Measurements from ENCODE around the gene SNX12. TPM values are rescaled to one million over a fixed set of nuclear protein-coding genes. Genes with fewer than 3 reads are reported as not detected.

SNX12 gene
- total RNA-seq, 1 experiment from 2014 or later: 69.4 TPM

DNA sequence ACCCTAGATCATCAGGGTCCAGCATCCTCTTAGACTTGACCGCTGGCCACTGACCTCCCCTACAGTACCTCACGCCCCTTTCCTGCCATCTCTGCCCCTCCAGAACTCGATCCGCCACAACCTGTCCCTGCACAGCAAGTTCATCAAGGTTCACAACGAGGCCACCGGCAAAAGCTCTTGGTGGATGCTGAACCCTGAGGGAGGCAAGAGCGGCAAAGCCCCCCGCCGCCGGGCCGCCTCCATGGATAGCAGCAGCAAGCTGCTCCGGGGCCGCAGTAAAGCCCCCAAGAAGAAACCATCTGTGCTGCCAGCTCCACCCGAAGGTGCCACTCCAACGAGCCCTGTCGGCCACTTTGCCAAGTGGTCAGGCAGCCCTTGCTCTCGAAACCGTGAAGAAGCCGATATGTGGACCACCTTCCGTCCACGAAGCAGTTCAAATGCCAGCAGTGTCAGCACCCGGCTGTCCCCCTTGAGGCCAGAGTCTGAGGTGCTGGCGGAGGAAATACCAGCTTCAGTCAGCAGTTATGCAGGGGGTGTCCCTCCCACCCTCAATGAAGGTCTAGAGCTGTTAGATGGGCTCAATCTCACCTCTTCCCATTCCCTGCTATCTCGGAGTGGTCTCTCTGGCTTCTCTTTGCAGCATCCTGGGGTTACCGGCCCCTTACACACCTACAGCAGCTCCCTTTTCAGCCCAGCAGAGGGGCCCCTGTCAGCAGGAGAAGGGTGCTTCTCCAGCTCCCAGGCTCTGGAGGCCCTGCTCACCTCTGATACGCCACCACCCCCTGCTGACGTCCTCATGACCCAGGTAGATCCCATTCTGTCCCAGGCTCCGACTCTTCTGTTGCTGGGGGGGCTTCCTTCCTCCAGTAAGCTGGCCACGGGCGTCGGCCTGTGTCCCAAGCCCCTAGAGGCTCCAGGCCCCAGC is 32.7 kb upstream of the SNX12 start (continued):
- TF ChIP-seq, protein P1, sequence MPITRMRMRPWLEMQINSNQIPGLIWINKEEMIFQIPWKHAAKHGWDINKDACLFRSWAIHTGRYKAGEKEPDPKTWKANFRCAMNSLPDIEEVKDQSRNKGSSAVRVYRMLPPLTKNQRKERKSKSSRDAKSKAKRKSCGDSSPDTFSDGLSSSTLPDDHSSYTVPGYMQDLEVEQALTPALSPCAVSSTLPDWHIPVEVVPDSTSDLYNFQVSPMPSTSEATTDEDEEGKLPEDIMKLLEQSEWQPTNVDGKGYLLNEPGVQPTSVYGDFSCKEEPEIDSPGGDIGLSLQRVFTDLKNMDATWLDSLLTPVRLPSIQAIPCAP (CRISPR knock-in tag; IDR thresholded peaks at IDR 0.05): no peak
- TF ChIP-seq, protein P2, sequence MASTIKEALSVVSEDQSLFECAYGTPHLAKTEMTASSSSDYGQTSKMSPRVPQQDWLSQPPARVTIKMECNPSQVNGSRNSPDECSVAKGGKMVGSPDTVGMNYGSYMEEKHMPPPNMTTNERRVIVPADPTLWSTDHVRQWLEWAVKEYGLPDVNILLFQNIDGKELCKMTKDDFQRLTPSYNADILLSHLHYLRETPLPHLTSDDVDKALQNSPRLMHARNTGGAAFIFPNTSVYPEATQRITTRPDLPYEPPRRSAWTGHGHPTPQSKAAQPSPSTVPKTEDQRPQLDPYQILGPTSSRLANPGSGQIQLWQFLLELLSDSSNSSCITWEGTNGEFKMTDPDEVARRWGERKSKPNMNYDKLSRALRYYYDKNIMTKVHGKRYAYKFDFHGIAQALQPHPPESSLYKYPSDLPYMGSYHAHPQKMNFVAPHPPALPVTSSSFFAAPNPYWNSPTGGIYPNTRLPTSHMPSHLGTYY (CRISPR knock-in tag; IDR thresholded peaks at IDR 0.05): no peak
- TF ChIP-seq ATF2 (CRISPR knock-in tag; IDR thresholded peaks at IDR 0.05; ENCODE audit: borderline replicate concordance, low read depth) (no peak), ARID4B (CRISPR knock-in tag; IDR thresholded peaks at IDR 0.05; ENCODE audit: borderline replicate concordance) (no peak), NFYB (CRISPR knock-in tag; conservative IDR thresholded peaks at IDR 0.05; ENCODE audit: low read depth) (no peak), CREB1 (CRISPR knock-in tag; IDR thresholded peaks at IDR 0.05) (no peak)

GRCh38 chrX:71099736-71100135 is 31.6 kb upstream of the SNX12 start:
- H3K27ac Mint-ChIP-seq: peak overlapping the region; percentile 96
- no peaks in the 10 kb centered on the region for H3K9me3 Mint-ChIP-seq
- ChIA-PET CTCF (interaction anchor here (0.7 to 1.1 kb wide), 4 partner anchors 10 to 80 kb away, joined by 3 to 6 read pairs (median 4); partner anchors contain the start of gene MED12), POLR2A (interaction anchor here (1.0 to 1.2 kb wide), 2 partner anchors 19 to 83 kb away, joined by 3 to 5 read pairs; partner anchors contain the start of gene MED12)
- ATAC-seq (peak; percentile 14), DNase-seq (ENCODE audit: low spot score) (peak; percentile 44)
- H3K36me3 Mint-ChIP-seq: 0 out of 2 replicates have a peak, but pooled peaks cover 3% of the 10 kb centered on the region
- H3K27me3 Mint-ChIP-seq (ENCODE audit: low read depth): no peaks in the 10 kb centered on the region; the same call in 1 of the 2 replicates
- peak overlapping the region; percentile 69 for H3K4me3 Mint-ChIP-seq
- peaks cover 60% of the 10 kb centered on the region for H3K4me1 Mint-ChIP-seq
- TF ChIP-seq, protein P3, sequence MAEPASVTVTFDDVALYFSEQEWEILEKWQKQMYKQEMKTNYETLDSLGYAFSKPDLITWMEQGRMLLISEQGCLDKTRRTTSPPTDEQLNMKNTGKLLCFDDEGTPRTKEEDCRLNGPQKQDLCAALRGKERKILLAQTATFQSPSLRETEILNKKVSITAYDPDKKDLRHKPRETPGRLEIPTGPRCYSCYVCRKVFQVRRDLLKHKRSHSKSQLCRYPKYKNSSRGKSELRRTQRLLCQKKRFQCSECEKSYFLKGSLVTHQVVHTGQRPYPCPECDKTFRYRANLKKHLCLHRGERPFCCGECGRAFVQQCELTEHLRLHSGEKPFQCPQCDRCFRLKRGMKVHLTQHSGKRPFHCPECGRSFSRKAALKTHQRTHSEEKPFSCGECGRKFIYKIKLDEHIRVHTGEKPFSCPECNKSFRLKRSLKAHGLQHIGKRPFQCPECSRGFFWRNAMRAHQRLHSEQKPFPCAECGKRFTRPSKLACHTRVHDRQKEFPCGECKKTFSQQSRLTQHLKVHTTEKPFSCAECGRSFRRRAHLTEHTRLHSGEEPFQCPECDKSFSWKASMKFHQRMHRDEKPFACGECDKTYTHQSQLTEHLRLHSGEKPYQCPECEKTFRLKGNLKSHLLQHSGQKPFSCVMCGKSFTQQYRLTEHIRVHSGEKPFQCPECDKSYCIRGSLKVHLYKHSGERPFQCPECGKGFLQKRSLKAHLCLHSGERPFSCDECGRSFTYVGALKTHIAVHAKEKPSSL (CRISPR knock-in tag; conservative IDR thresholded peaks at IDR 0.05): no peak
- TF ChIP-seq CREB1 (CRISPR knock-in tag; IDR thresholded peaks at IDR 0.05) (no peak), RELA (CRISPR knock-in tag; IDR thresholded peaks at IDR 0.05; ENCODE audit: borderline replicate concordance) (no peak), ZNF423 (CRISPR knock-in tag; IDR thresholded peaks at IDR 0.05) (0 out of 2 replicates have a peak, but pooled peaks have one; percentile 5), TEAD4 (CRISPR knock-in tag; IDR thresholded peaks at IDR 0.05) (no peak), ZNF138 (CRISPR knock-in tag; conservative IDR thresholded peaks at IDR 0.05) (no peak), ZNF219 (CRISPR knock-in tag; IDR thresholded peaks at IDR 0.05; ENCODE audit: borderline replicate concordance) (no peak)
- TF ChIP-seq, protein P4, sequence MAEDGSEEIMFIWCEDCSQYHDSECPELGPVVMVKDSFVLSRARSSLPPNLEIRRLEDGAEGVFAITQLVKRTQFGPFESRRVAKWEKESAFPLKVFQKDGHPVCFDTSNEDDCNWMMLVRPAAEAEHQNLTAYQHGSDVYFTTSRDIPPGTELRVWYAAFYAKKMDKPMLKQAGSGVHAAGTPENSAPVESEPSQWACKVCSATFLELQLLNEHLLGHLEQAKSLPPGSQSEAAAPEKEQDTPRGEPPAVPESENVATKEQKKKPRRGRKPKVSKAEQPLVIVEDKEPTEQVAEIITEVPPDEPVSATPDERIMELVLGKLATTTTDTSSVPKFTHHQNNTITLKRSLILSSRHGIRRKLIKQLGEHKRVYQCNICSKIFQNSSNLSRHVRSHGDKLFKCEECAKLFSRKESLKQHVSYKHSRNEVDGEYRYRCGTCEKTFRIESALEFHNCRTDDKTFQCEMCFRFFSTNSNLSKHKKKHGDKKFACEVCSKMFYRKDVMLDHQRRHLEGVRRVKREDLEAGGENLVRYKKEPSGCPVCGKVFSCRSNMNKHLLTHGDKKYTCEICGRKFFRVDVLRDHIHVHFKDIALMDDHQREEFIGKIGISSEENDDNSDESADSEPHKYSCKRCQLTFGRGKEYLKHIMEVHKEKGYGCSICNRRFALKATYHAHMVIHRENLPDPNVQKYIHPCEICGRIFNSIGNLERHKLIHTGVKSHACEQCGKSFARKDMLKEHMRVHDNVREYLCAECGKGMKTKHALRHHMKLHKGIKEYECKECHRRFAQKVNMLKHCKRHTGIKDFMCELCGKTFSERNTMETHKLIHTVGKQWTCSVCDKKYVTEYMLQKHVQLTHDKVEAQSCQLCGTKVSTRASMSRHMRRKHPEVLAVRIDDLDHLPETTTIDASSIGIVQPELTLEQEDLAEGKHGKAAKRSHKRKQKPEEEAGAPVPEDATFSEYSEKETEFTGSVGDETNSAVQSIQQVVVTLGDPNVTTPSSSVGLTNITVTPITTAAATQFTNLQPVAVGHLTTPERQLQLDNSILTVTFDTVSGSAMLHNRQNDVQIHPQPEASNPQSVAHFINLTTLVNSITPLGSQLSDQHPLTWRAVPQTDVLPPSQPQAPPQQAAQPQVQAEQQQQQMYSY (CRISPR knock-in tag; IDR thresholded peaks at IDR 0.05): no peak
- TF ChIP-seq, protein P2 (CRISPR knock-in tag; IDR thresholded peaks at IDR 0.05): no peak
- TF ChIP-seq, protein P5, sequence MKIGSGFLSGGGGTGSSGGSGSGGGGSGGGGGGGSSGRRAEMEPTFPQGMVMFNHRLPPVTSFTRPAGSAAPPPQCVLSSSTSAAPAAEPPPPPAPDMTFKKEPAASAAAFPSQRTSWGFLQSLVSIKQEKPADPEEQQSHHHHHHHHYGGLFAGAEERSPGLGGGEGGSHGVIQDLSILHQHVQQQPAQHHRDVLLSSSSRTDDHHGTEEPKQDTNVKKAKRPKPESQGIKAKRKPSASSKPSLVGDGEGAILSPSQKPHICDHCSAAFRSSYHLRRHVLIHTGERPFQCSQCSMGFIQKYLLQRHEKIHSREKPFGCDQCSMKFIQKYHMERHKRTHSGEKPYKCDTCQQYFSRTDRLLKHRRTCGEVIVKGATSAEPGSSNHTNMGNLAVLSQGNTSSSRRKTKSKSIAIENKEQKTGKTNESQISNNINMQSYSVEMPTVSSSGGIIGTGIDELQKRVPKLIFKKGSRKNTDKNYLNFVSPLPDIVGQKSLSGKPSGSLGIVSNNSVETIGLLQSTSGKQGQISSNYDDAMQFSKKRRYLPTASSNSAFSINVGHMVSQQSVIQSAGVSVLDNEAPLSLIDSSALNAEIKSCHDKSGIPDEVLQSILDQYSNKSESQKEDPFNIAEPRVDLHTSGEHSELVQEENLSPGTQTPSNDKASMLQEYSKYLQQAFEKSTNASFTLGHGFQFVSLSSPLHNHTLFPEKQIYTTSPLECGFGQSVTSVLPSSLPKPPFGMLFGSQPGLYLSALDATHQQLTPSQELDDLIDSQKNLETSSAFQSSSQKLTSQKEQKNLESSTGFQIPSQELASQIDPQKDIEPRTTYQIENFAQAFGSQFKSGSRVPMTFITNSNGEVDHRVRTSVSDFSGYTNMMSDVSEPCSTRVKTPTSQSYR (CRISPR knock-in tag; IDR thresholded peaks at IDR 0.05): no peak
